ENCODE data around the gene AVPR1B. TPM values are rescaled to one million over a fixed set of nuclear protein-coding genes. Genes with fewer than 3 reads are reported as not detected.

The AVPR1B gene
- total RNA-seq, 3 donors from 2014 or later, result 0.72 to 1.9 (median 0.89) TPM

GRCh38 chr1:206060844-206061243 is 56.3 kb downstream of the AVPR1B start:
- no peaks in the 10 kb centered on the region for H3K9me3 ChIP-seq
- H3K36me3 ChIP-seq (ENCODE audit: low read depth), result no peaks in the 10 kb centered on the region
- no peak overlapping the region for H3K4me3 ChIP-seq
- ATAC-seq (no peak), DNase-seq (no peak)
- intact Hi-C loops (cut with DNase I, micrococcal nuclease), result no loop called here
- no peak for TF ChIP-seq CTCF (IDR thresholded peaks at IDR 0.05)
- no peaks in the 10 kb centered on the region for H3K4me1 ChIP-seq (ENCODE audit: low read depth)

Other genes starting within 250 kb of the AVPR1B start
- not detected for gene SLC26A9, start 173.9 kb downstream of the AVPR1B start, total RNA-seq
- gene RAB7B, start 114.0 kb downstream of the AVPR1B start, total RNA-seq, result 1 to 10 TPM in 1 of 3 donors, under 1 TPM in 2; 0.69 to 1.3 (median 0.76) TPM
- gene CTSE, start 93.5 kb downstream of the AVPR1B start, total RNA-seq, result 10 to 100 TPM in 2 of 3 donors, 1 to 10 TPM in 1; 6.5 to 26.1 (median 17.7) TPM
- gene RHEX, start 64.2 kb downstream of the AVPR1B start, total RNA-seq, result 1 to 10 TPM in 2 of 3 donors, under 1 TPM in 1; 0.38 to 4.8 (median 3.9) TPM
- gene FAM72A, start 85.5 kb upstream of the AVPR1B start, total RNA-seq, result 1 to 10 TPM in 2 of 3 donors, under 1 TPM in 1; 0.84 to 3.1 (median 2.5) TPM
- gene SRGAP2, start 86.2 kb upstream of the AVPR1B start, total RNA-seq, result 10 to 100 TPM; 14.7 to 39.8 (median 16.8) TPM

All from mucosa of descending colon (tissue), 3 donors.